HG02840 (cell line): ENCODE measurements around the gene NBR1.
"Not testable (repeated sequence)": the region's sequence is repeated elsewhere in the genome, so short reads cannot be mapped to it uniquely, and the experiment has no call there.

Experiments used
- ATAC-seq: cut with Tn5 transposase; IDR thresholded peaks from one replicate; pipeline ENCODE4 v1.9.1; 2021; ENCODE audit warnings: mild to moderate bottlenecking, moderate library complexity, moderate number of reproducible peaks; ENCODE audit not compliant: unreplicated experiment, low FRiP score

Gene NBR1

GRCh38 chr17:43155666-43156065 lies 15.3 kb upstream of the NBR1 start:
- no peak for ATAC-seq

GRCh38 chr17:43159232-43159631 lies 11.8 kb upstream of the NBR1 start:
- ATAC-seq: not testable (repeated sequence)

- ATAC-seq: not testable (repeated sequence)
Measured at GRCh38 chr17:43159957-43160356, 11.1 kb upstream of the NBR1 start.

DNA sequence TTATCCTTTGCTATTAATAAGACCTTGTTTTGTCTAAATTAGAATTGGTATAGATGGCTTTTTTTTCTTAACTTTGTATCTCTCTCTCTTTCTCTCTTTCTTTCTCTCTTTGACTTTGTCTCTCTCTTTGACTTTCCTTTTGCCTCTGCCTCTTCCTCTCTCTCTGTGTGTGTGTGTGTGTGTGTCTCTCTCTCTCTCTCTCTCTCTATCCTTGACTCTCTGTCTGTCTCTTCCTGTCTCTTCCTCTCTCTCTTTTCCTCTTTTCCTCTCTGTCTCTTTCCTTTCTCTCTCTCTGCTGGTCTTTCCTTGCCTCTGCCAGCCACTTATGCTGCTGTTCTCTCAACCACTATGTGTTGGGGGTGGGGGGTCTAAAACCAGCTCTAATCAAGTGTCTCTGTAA lies 5.0 kb upstream of the NBR1 start:
- ATAC-seq: not testable (repeated sequence)

- peak; percentile 15 for ATAC-seq
Measured at GRCh38 chr17:43169561-43170139, 1.4 kb upstream of the NBR1 start.

GRCh38 chr17:43170140-43170765 lies 761 bp upstream of the NBR1 start:
- peak; percentile 59 for ATAC-seq

- ATAC-seq: no peak
Measured at GRCh38 chr17:43171586-43172487, 823 bp downstream of the NBR1 start.

- ATAC-seq: no peak
Measured at GRCh38 chr17:43175213-43176118, 4.5 kb downstream of the NBR1 start.

- ATAC-seq: no peak
Measured at GRCh38 chr17:43176119-43176570, 5.1 kb downstream of the NBR1 start.

DNA sequence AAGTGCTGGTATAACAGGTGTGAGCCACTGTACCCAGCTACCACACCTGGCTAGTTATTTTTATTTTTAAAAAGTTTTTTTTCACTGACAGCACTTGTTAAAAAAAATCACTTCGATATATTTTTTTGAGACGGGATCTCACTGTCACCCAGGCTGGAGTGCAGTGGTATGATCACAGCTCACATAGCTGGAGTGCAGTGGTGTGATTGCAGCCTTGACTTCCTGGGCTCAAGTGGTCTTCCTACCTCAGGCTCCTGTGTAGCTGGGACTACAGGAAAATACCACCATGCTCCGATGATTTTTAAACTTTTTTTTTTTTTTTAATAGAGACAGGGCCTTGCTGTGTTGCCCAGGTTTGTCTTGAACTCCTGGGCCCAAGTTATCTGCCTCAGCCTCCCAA lies 12.9 kb downstream of the NBR1 start:
- no peak for ATAC-seq

DNA sequence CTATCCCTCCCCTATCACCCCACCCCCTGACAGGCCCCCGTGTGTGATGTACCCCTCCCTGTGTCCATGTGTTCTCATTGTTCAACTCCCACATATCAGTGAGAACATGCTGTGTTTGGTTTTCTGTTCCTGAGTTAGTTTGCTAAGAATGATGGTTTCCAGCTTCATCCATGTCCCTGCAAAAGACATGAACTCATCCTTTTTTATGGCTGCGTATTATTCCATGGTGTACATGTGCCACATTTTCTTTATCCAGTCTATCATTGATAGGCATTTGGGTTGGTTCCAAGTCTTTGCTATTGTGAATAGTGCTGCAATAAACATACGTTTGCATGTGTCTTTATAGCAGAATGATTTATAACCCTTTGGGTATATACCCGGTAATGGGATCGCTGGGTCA lies 15.6 kb downstream of the NBR1 start:
- ATAC-seq: not testable (repeated sequence)

- no peak for ATAC-seq
Measured at GRCh38 chr17:43193251-43193650, 22.2 kb downstream of the NBR1 start.

- ATAC-seq: no peak
Measured at GRCh38 chr17:43199633-43200032, 28.6 kb downstream of the NBR1 start.

- no peak for ATAC-seq
Measured at GRCh38 chr17:43200127-43200526, 29.1 kb downstream of the NBR1 start.

DNA sequence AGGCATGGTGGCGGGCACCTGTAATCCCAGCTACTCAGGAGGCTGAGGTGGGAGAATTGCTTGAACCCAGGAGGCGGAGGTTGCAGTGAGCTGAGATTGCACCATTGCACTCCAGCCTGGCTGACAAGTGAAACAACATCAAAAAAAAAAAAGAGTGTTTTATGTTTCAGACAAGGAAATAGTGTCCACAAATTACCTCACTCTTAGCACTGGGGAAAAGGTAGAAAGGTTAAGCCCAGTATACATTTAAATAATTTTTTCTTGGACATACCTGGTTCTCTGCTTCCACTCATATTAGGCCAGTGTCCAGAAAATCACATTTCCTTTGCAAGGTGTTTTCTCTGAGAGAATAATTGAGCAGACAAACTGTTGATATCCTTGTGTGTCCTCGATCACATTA lies 32.0 kb downstream of the NBR1 start:
- not testable (repeated sequence) for ATAC-seq

- no peak for ATAC-seq
Measured at GRCh38 chr17:43210576-43210975, 39.6 kb downstream of the NBR1 start.

GRCh38 chr17:43211123-43211479 lies 40.1 kb downstream of the NBR1 start:
- ATAC-seq: no peak

- ATAC-seq: peak; percentile 67
Measured at GRCh38 chr17:43211480-43212402, 40.7 kb downstream of the NBR1 start, which contains the start of gene TMEM106A. Gene TMEM106A, plus strand, starts transcription at chr17:43211875. Its CDS starts 1,167 bp downstream, at chr17:43213042.
